Fibroblast of skin of abdomen (primary cell): ENCODE data around the gene DENND1A.
A peak's percentile ranks its signal among the peaks of the same experiment; 100 is the strongest.

Source experiments
- DNase-seq: peaks from one replicate; pipeline ENCODE4 v3.0.0-alpha.2; 2013

Gene DENND1A

DNA sequence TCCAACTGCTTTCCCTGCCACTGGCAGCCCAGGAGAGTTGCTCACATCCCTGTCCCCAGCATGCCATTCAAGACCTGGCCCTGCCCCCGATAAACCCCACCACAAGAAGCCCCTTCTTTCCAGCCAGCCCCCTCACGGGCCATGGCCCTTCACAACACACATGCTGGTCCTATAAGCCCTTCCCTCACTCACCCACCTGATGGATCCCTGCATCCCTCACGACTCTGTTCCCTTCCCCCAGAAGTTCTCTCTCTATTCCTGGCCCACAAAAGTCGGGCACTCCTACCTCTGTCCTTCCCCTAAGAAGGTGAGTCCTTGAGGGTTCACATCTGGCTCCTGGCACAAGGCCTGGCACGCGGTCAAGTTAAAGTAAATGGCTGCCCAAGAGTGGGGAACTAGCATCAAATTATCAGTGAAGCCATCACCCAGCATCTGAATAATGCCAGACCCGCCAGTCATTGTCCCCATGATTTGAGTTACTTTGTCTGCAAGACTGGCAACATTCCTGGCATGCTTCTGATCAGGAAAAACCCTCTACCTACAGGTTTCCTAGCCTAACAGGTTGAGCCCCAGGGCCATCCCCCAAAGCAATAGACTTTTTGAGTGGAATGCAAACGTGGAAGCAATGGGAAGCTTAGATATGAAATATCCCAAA is 508.0 kb downstream of the DENND1A start:
- no peak for DNase-seq

- DNase-seq, result no peak
These were observed 508.7 kb downstream of the DENND1A start for GRCh38 chr9:123421186-123421585.

- no peak for DNase-seq
These were observed 509.3 kb downstream of the DENND1A start for GRCh38 chr9:123420592-123421111.

DNA sequence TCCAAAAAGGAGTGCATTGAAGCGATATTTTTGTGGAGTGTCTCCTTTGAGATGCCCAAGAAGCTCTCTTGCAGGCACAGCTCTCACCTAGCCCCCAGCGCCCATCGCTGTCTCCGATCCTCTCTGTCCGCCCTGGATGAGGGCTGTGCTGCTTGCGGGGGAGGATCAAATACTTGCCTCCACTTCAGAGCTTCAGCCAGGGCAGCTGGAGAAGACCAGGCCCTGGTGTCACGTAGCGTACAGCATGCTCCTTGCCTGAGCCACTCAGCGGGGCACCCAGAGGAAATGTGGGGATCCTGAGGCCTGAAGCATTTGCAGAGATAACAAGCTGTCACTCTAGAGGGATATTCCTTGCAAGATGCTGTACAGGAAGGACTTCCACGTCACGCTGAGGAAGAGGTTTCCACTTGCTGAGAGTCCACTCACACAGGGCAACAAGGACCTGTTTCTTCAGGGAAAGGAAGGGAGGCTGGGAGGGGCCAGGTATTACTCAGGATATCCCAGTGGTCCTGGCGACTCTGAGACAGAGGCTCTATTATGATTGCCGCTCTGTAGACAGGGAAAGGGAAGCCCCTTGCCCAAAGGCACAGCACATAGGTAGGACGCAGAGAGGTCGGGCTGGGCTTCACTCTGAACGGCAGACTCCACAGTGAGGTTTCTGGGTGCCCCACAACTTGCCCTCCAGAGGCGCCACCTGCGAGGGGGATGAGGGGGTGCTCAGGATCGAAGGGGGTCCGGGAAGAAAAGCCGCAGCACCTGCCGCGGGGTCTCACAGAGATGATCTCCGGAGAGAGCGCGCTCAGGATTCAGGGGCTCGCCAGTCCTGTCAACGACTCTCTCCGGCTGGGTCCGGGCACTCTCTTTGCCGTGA is 510.0 kb downstream of the DENND1A start:
- no peak for DNase-seq

GRCh38 chr9:123419091-123419490 is 510.8 kb downstream of the DENND1A start:
- DNase-seq, result no peak

GRCh38 chr9:123418506-123418905 is 511.4 kb downstream of the DENND1A start:
- DNase-seq, result no peak

GRCh38 chr9:123418052-123418430 is 511.9 kb downstream of the DENND1A start:
- no peak for DNase-seq

DNA sequence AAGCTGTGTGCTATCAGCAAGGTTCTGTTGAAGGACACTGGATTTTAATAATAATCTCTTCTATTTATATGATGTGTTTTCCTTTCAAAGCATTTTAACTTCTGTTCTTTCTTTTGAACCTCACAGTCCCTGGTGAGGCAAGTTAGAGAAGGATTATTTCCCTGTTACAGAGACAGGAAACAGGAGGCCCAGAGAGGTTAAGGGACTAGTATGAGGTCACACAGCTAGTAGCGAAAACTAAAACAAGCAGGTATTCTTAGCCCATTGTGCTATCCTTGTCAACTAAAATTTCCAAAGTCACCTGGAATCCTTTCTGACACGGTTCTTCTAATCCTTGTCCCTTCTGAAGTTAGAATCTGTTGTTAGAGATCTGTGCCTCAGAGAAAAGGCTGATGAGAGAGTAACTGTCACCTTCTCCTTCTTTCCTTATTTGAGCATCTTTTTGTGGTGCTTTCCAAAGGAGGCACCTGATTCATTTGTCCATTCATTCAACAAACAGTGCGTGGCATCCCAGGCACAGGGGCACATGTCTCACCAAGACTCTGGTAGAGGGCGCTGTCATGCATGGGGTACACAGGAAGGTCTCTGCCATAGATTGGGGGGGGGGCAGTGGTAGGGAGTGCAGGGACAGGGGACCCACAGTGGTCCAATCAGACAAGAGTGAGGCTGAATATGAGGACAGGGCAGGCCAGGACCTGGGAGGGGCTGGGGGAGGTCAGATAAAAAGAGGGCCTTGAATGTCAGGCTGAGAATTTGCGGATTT is 512.5 kb downstream of the DENND1A start:
- DNase-seq, result no peak

- no peak for DNase-seq
These were observed 513.8 kb downstream of the DENND1A start for GRCh38 chr9:123416176-123416575.

- DNase-seq, result no peak
These were observed 514.7 kb downstream of the DENND1A start for GRCh38 chr9:123414936-123415930.

- no peak for DNase-seq
These were observed 515.7 kb downstream of the DENND1A start for GRCh38 chr9:123414204-123414603.

DNA sequence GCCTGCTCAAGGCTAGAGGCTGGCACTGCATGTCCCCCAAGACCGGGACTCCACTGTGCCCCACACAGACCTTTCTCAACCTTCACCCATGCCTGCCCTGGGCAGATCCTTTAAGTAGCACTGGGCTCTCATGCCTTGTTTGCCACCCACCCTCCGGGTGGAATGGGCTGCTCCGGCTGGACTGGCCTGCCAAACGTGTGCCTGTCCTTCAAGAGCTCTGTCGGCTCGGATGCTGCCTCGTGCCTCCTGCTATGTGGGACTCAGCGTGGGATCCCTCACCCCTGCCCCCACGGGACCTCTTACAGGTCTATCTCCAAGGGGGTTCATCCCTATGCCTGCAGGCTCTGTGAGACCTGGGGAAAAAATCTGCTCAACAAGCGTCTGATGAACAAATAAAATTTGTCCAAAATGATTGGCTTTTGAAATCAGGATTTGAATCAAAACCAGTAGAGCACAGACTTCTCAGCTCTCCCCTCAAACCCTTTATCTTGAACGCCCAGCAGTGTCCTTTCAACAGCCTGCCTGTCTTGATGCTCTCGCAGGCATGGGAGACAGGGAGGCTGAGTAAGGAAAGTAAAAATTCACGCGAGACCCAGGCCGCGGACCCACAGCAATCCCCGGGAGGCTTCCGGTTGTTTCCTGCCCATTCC is 517.6 kb downstream of the DENND1A start:
- no peak for DNase-seq

DNA sequence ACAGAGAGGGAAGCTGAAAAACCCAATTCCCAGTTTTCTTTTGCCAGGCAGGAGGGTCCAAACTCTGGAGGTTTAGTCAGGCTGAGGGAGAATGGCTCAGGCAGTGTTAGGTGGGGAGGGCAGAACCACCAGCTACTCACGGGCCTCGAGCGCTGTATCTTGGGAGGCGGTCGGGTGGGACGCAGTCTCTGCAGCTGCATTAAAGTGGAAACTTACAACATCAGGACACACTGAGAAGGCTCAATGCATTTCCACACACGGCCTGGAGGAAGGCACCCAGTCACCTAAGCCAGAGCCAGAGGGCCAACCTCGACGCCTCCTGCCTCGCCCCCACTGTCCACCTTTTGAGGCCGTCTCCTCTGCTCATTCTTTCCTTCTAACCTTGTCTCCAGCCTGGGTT is 518.3 kb downstream of the DENND1A start:
- no peak for DNase-seq

GRCh38 chr9:123411191-123411590 is 518.7 kb downstream of the DENND1A start:
- no peak for DNase-seq

DNA sequence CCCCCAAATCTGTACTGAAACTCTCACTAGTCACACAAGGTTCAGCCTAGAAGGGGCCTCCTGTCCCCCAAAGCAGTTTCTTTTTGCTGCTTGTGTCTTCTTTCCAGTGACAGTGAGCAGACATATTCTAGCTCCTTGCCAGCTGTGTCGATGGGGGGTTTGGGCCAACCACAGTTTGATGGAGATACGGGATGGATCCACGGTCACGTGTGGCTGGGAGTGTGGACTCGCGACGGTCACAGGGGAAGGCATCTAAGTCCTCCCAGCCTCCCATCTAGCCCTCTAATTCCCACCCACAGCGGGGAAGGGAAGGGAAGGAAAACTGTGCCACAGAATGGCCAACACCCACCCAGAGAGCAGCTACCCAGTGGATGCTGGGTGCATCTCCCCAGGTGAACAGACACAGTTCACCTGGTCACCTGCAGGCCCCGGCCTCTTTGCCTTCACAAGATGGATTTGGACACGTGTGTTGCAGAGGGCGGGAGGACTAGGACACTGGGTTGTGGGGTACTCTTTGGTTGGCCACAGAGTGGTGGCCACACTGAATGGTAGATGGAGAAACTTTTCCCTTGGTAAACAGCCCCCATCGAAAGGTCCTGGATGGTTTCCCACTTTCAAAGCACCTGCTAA is 519.5 kb downstream of the DENND1A start:
- DNase-seq, result no peak

GRCh38 chr9:123408313-123409262 is 521.3 kb downstream of the DENND1A start:
- no peak for DNase-seq

DNA sequence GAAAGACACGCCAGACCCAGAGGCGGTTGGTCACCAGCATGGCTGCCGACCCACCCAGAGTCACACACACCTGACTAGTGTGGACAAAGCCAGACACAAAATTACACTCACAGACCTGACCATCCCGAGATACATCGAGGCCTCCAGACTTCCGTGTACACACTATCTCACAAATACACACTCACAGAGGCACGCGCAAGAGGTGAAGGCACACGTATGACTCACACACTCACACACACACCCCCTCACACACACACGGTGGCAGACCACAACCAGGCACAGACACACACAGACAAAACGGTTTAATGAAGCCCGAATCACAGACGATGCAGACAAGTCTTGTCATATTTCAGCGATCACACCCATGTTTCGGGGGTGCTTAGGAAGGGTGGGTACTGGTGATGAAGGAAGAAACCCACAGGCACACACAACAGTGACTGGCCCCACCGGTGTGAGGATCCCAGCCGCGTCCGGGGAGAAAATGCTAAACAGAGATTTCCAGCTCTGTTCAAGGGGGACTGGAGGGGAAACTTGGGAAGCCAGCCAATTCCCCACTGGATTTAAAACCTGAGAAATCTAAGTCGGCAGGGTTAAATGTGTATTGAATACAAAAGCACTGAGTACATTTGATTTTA is 522.6 kb downstream of the DENND1A start:
- DNase-seq, result peak; percentile 43

DNA sequence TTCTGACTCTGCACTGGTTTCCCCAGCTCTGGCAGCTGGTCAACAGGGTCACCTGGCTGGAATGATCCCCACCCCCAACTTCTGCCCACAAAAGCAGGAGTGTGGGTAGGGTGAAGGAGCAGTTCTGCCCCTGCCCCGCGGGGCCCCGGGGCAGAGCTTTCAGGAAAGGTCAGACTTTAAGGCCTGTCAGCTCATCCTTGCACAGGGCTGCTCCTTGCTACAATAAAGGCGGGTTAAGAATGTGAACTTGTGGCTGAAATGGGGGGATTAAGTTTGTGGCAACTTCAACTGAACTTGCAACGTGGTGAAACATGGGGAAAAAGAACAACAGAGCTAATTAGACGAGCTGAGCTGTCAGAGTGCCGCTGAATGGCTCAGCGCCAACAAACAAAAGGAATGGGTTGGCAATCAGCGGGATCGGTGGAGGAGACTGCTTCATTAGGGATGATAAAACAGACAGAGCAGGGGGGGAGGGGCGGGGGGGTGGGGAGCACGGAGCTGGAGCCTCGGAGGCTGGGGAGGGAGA is 523.2 kb downstream of the DENND1A start:
- DNase-seq, result peak; percentile 43

DNA sequence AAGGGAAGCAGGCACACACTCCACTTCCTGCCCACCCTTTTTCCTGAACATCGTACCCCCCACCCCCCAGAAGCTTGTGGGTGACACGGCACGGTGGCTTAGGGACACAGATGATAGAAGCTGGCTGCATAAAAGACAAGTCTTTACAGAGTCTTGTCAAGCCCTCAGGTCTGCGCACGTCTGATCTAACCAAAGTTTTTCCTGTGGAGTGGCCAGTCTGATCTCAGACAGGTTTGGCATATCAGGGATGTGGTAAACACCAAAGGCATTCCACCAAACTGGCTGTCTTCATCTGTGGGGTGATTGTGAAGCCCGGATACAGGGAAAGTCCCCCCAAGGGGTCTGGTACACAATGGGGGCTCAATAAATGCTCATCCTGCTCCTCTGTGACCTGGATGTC is 523.9 kb downstream of the DENND1A start:
- no peak for DNase-seq
